Activated B cell treated with CpG ODN at 0.5 μM for 24 hours (primary cell): Measurements from ENCODE around the gene GNAZ. TPM values are rescaled to one million over a fixed set of nuclear protein-coding genes. Genes with fewer than 3 reads are reported as not detected.

ENCODE experiments used
- ATAC-seq: fragments of 200-7000 bp; cut with Tn5 transposase; one replicate; pipeline ENCODE4 v1.10.0; 2021; ENCODE audit warnings: low read depth, mild to moderate bottlenecking, moderate library complexity
- CTCF ChIA-PET: fragments of 350-600 bp; sonication (Branson Sonifier 250); formaldehyde crosslinking; loops from one replicate; lab custom pipeline; 2021; ENCODE audit warnings: antibody characterized with exemption; lab: Charles Lee
- POLR2A ChIA-PET: fragments of 350-600 bp; sonication (Branson Sonifier 250); formaldehyde crosslinking; loops from one replicate; lab custom pipeline; 2021; ENCODE audit warnings: antibody characterized with exemption; lab: Charles Lee
- DNase-seq: peaks from one replicate; pipeline ENCODE4 v3.0.0; 2022
- H3K27ac Mint-ChIP-seq: one replicate; pipeline ENCODE4 v1.8.0; 2020; ENCODE audit warnings: mixed read lengths
- H3K27me3 Mint-ChIP-seq: one replicate; pipeline ENCODE4 v1.8.0; 2021; ENCODE audit warnings: mixed read lengths
- H3K36me3 Mint-ChIP-seq: one replicate; pipeline ENCODE4 v1.8.0; 2021; ENCODE audit warnings: low read depth, mixed read lengths
- H3K4me1 Mint-ChIP-seq: one replicate; pipeline ENCODE4 v1.8.0; 2021; ENCODE audit warnings: mixed read lengths
- H3K4me3 Mint-ChIP-seq: one replicate; pipeline ENCODE4 v1.8.0; 2020; ENCODE audit warnings: mild to moderate bottlenecking, mixed read lengths
- H3K9me3 Mint-ChIP-seq: one replicate; pipeline ENCODE4 v1.8.0; 2020; ENCODE audit warnings: mixed read lengths
- CTCF ChIP-seq: fragments of 200-600 bp; IDR thresholded peaks from one replicate; pipeline ENCODE4 v1.8.0; 2022; ENCODE audit warnings: antibody characterized with exemption, mild to moderate bottlenecking
- intact Hi-C: fragments of 100-400 bp; cut with micrococcal nuclease; formaldehyde crosslinking; loops from one replicate; pipeline ENCODE4 v1.15.1; 2024
- total RNA-seq: library from RNA; stranded (reverse); gene quantifications from 2 replicates; pipeline ENCODE4 v1.2.3, GENCODE V29; 2022

The GNAZ gene
- total RNA-seq, 1 donor from 2014 or later, result 12.2 TPM

GRCh38 chr22:23168391-23169042 is 98.2 kb downstream of the GNAZ start:
- H3K4me3 Mint-ChIP-seq, result no peak overlapping the region
- DNase-seq (no peak), ATAC-seq (no peak)
- H3K36me3 Mint-ChIP-seq, result no peaks in the 10 kb centered on the region
- no peaks in the 10 kb centered on the region for H3K4me1 Mint-ChIP-seq
- no peaks in the 10 kb centered on the region for H3K9me3 Mint-ChIP-seq
- TF ChIP-seq CTCF, result no peak
- ChIA-PET POLR2A (no interaction called here), CTCF (interaction anchor here (1.6 kb wide), 1 partner anchor 9 kb away, joined by 7 read pairs; no protein-coding TSS in a partner anchor)
- H3K27ac Mint-ChIP-seq, result no peak overlapping the region
- intact Hi-C loops, result no loop called here
- no peaks in the 10 kb centered on the region for H3K27me3 Mint-ChIP-seq

GRCh38 chr22:23169043-23169406 is 98.7 kb downstream of the GNAZ start:
- DNase-seq (no peak), ATAC-seq (no peak)
- Mint-ChIP-seq H3K4me1 (peaks cover 2% of the 10 kb centered on the region), H3K4me3 (no peak overlapping the region), H3K9me3 (no peaks in the 10 kb centered on the region), H3K36me3 (no peaks in the 10 kb centered on the region), H3K27ac (no peak overlapping the region), H3K27me3 (no peaks in the 10 kb centered on the region)
- ChIA-PET POLR2A (no interaction called here), CTCF (interaction anchor here (1.6 kb wide), 1 partner anchor 8 kb away, joined by 7 read pairs; no protein-coding TSS in a partner anchor)
- intact Hi-C loops, result no loop called here
- no peak for TF ChIP-seq CTCF

Other genes with a start within 250 kb of the GNAZ start
- gene IGLL5, start 182.7 kb upstream of the GNAZ start, total RNA-seq, result 189 and 195 TPM in 2 replicates
- gene RSPH14, start 71.5 kb downstream of the GNAZ start, total RNA-seq, result not detected in 2 replicates
- 1.7 and 2.1 TPM in 2 replicates for gene RAB36, start 75.0 kb downstream of the GNAZ start, total RNA-seq
- gene BCR, start 110.0 kb downstream of the GNAZ start, total RNA-seq, result 20.9 and 23.8 TPM in 2 replicates